Inflammatory macrophage (primary cell): ENCODE data around the gene ZFAND5.

ENCODE experiments used
- DNase-seq, 2 donors: peaks; one replicate each; pipeline ENCODE4 v3.0.0-alpha.2; 2020 to 2022
- total RNA-seq, 18 experiments: gene quantifications; one replicate each; lab custom pipeline; 2026; ENCODE audit warnings: mixed read lengths in 6 of 18, inconsistent platforms in 2 of 18; lab: John Stamatoyannopoulos, UW

Gene ZFAND5
- 91.7 to 492 (median 315) reads per million in 18 experiments for total RNA-seq

DNA sequence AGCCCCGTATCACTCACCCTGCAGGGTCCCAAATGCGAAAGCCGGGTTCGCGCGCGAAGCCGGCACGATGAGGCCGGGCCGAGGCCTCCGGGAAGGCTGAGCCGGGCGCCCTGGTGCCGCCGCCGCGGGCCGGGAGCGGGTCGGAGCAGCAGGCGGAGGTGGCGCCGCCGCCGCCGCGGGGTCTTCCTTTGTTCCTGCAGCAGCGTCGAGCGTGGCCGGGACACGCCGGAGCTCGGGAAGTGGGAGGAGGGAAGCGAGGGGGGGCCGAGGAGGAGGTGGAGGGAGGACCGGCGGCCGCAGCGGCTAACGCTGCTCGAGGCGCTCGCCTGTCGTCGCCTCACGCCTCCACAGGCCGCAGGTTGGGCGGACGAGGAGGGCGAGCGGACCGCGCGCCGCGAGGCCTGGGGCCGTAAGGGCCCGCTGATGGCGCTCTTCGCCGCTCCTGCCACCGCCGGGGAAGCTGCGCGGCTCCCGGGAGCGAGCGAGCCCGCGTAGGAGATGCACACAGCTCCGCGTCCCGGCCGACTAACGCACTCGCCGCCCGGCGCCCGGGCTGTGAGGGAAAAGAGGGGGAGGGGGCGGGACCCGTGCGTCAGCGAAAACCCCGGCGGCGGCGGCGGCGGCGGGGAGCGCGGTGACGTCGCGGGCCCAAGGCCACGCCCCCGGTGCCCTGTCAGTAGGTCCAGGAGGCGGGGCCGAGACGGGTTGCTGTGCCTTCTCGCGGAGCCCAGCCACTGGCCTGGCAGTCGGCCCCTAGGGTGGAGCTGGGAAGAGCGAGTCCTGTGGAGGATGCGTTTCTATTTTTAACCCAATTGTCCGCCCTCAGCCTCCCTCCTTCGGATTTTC lies at the start of gene ZFAND5:
Gene ZFAND5 (minus strand): TSS at position 530 of the 846 bp plus-strand sequence. CDS start 4,430 bp downstream, outside the sequence.
- DNase-seq = peak; percentile 98 to 99

DNA sequence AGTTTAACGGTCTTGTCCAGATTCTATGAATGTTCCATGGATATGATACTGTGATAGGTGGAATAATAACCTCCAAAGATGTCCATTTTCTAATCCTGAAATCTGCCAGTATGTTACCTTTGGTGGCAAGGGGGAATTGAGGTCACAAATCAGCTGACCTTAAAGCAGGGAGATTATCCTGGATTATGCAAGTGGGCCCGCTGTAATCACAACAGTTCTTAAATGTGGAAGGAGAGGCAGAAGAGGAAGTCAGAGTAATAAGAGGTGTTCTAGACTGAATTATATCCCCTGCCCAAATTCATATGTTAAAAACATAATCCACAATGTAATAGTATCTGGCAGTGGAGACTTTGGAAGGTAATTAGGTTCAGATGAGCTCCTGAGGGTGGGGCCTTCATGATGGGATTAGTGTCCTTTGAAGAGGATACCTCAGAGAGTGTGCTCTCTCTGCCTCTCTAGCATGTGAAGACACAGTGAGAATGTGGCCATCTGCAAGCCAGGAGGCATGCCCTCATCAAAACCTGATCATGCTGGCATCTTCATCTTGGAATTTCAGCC lies 47.6 kb upstream of the ZFAND5 start:
- peak; percentile 22 to 46 for DNase-seq

GRCh38 chr9:72410214-72410613 lies 45.2 kb upstream of the ZFAND5 start:
- no peak for DNase-seq

GRCh38 chr9:72407114-72407513 lies 42.1 kb upstream of the ZFAND5 start:
- DNase-seq = no peak

GRCh38 chr9:72402744-72403143 lies 37.7 kb upstream of the ZFAND5 start:
- DNase-seq = no peak

- no peak for DNase-seq
Observed at GRCh38 chr9:72401396-72401795, 36.4 kb upstream of the ZFAND5 start.

GRCh38 chr9:72400866-72401265 lies 35.9 kb upstream of the ZFAND5 start:
- DNase-seq = no peak

GRCh38 chr9:72399391-72399790 lies 34.4 kb upstream of the ZFAND5 start:
- no peak for DNase-seq

- DNase-seq = peak; percentile 63 to 87
Observed at GRCh38 chr9:72396247-72397091, 31.5 kb upstream of the ZFAND5 start.

- DNase-seq = peak; percentile 24 to 95
Observed at GRCh38 chr9:72394066-72394465, 29.1 kb upstream of the ZFAND5 start.

DNA sequence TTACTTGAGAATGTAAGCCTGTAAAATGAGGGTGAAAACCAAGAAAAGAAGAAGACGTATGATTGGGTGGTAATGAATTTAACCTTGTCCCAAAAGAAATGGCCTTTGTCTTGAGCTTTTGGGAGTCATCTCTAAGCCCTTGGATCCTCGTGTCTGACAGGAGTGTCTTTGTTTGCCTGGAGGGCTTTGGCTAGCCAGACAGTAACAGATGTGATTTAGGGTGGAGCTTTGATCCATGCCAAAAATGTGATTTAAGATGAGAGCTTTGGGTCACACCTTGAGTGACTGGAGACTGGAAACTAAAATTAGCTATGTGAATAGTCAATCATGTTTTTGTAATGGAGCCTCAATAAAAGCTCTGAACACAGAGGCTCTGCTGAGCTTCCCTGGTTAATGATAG lies 25.9 kb upstream of the ZFAND5 start:
- no peak for DNase-seq

DNA sequence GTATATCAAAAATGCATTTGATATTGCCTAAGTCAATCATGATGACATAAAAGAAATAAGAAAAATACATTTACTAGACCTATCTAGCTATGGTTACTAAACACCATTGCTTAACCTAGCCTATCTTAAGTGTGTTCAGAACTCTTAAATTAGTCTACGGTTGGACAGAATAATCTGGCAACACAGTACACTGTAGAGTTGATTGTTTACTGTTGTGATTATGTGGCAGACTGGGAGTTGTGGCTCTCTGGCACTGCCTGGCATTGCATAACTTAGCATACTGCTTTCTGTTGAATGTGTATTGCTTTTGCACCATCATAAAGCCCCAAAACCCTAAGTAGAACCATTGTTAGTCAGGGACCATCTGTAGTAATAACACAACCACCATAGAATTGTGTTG lies 21.2 kb upstream of the ZFAND5 start:
- DNase-seq = no peak

DNA sequence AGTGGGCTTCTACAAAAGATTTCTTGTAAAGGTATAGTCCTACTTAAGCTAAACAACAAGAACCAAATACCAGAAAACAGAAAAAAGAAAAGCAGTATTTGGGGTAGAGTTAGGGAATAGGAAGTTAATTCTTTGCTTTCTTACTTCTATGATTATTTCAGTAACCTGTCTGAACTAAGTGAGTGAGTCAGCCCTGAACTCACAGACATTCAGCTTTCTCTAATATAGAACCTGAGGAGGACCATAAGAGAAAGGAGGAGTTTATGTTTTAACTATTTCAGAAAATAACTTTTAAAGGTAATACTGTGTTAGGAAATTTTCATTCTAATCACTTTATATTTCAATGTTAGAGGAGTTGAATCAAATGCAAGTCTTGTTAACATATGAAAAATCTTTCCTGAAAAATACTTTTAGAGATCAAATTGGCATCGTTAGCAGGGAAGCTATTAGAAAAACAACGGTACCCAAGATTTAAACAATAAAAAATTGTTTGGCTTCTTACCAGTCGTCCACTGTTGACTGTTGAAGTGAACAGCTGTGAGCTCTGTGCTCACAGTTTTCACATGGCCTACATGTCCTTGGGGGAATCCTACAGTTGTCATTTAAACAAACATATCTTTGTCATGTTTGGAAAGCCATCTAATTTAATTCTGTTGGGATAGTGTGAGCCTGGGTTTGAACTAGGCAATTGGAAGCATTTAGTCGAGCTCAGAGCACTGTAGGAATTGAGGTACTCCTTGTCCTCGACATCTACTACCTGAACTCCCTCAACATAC lies 19.9 kb upstream of the ZFAND5 start:
- DNase-seq = no peak

- DNase-seq = no peak
Observed at GRCh38 chr9:72383978-72384709, 19.1 kb upstream of the ZFAND5 start.

DNA sequence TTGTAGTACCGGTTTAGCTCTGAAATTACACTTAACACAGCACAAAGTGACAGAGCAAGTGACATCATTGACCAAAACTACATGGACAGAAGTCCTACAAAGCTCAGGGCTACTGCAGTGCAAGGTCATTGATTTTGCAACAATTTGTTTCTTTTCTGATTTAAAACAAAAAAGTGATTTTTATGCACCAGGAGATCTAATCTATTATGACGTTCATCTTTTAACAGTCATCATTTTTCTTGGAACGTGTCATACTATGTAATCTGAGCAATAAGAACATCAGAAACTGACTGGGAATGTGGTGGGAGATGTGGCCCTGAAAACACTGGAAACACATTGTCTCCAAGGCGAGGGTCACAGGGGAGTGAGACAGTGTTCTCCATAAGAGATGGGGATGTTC lies 17.4 kb upstream of the ZFAND5 start:
- DNase-seq = no peak

DNA sequence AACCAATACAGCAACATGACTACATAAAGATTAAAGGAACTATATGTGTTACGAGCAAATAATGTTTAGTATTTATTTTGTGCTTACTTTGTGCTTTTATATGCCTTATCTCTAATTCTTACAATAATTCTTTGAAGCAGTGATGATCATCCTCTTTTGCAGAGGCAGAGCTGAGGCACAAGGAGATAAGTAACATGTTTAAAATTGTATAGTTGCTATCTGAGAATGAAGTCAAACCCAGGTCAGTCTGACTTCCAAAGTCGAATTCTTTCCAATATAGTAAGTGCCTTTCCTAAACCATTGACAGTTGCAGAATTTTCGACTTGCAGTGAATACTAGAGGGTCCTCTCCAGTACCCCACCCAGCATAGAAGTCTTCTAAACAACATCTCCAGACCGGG lies 12.0 kb upstream of the ZFAND5 start:
- DNase-seq = no peak

- no peak for DNase-seq
Observed at GRCh38 chr9:72371151-72371550, 6.1 kb upstream of the ZFAND5 start.

GRCh38 chr9:72365525-72366256 lies 683 bp upstream of the ZFAND5 start:
- DNase-seq = peak; percentile 82 to 90

GRCh38 chr9:72363908-72364678 lies 915 bp downstream of the ZFAND5 start:
- DNase-seq = peak; percentile 66 to 82

DNA sequence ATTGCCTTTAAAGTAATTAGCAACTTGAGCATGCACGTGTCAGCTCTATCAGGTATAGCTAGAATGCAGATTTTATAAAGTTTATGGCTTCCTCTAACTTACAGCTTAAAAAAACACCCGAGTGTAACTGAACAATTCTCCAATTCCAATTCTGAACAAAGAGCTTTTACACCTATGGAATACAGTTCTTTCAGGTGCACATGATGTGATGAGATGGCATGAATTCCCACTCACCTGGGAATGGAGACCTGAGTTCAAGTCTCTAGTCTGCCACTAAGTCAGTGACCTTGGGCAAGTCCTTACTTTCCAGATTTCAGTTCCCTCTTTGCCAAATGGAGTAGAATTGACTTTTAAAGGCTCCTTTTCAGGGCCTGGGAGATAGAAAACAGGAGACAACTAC lies 1.8 kb downstream of the ZFAND5 start:
- peak; percentile 46 to 49 for DNase-seq
